OCI-LY1 (cell line): ENCODE results near the gene CDH8.

Experiments used
- H2AFZ ChIP-seq: fragments of 200-600 bp; sonication (generic), shearing (Covaris generic); 2 replicates; pipeline ENCODE4 v1.6.0; 2014; ENCODE audit warnings: antibody characterized with exemption, mild to moderate bottlenecking, low read length
- H3F3A ChIP-seq: fragments of 200-600 bp; sonication (generic), shearing (Covaris generic); 2 replicates; pipeline ENCODE4 v1.6.0; 2014; ENCODE audit warnings: mild to moderate bottlenecking, antibody characterized with exemption, low read length, moderate library complexity; ENCODE audit not compliant: insufficient read depth
- H3K27ac ChIP-seq: fragments of 200-600 bp; sonication (generic); 2 replicates; pipeline ENCODE4 v1.5.1; 2014; ENCODE audit warnings: low read length, mixed run types, mild to moderate bottlenecking, low read depth; ENCODE audit not compliant: poor library complexity, severe bottlenecking
- H3K27me3 ChIP-seq: fragments of 200-600 bp; sonication (generic); 2 replicates; pipeline ENCODE4 v1.6.0; 2014; ENCODE audit warnings: antibody characterized with exemption, mild to moderate bottlenecking, low read length, moderate library complexity; ENCODE audit not compliant: insufficient read depth
- H3K36me3 ChIP-seq: fragments of 200-600 bp; sonication (generic); 2 replicates; pipeline ENCODE4 v1.6.1; 2014; ENCODE audit warnings: mild to moderate bottlenecking, antibody characterized with exemption, low read length, moderate library complexity, mixed read lengths; ENCODE audit not compliant: insufficient read depth
- H3K4me1 ChIP-seq: fragments of 200-600 bp; sonication (generic); 2 replicates; pipeline ENCODE4 v1.5.1; 2014; ENCODE audit warnings: mild to moderate bottlenecking, low read length, moderate library complexity; ENCODE audit not compliant: insufficient read depth, severe bottlenecking
- H3K4me2 ChIP-seq: fragments of 200-600 bp; sonication (generic), shearing (Covaris generic); 2 replicates; pipeline ENCODE4 v1.6.1; 2014; ENCODE audit warnings: low read length
- H3K4me3 ChIP-seq: fragments of 200-600 bp; sonication (generic); 2 replicates; pipeline ENCODE4 v1.5.1; 2014; ENCODE audit warnings: low read length, low read depth, mild to moderate bottlenecking, mixed read lengths; ENCODE audit not compliant: poor library complexity, severe bottlenecking
- H3K79me2 ChIP-seq: fragments of 200-600 bp; shearing (Covaris generic); 2 replicates; pipeline ENCODE4 v1.6.1; 2016; ENCODE audit warnings: mixed run types, low read length, mixed read lengths; ENCODE audit not compliant: insufficient read depth
- H3K9ac ChIP-seq: fragments of 200-600 bp; sonication (generic), shearing (Covaris generic); 2 replicates; pipeline ENCODE4 v1.6.1; 2014; ENCODE audit warnings: mild to moderate bottlenecking, low read length, mixed read lengths
- H3K9me2 ChIP-seq: fragments of 200-600 bp; sonication (generic), shearing (Covaris generic); 2 replicates; pipeline ENCODE4 v1.6.1; 2014; ENCODE audit warnings: low read depth, mild to moderate bottlenecking, low read length, mixed read lengths
- H3K9me3 ChIP-seq: fragments of 200-600 bp; shearing (Covaris generic); 2 replicates; pipeline ENCODE4 v1.6.1; 2014; ENCODE audit warnings: low read length, mixed read lengths
- H4K20me1 ChIP-seq: fragments of 200-600 bp; sonication (generic), shearing (Covaris generic); 2 replicates; pipeline ENCODE4 v1.6.0; 2016; ENCODE audit warnings: mild to moderate bottlenecking, low read length; ENCODE audit not compliant: insufficient read depth
- CTCF ChIP-seq: fragments of 200-600 bp; sonication (generic), shearing (Covaris generic); IDR thresholded peaks from 2 replicates; pipeline ENCODE4 v1.5.1; 2017; ENCODE audit warnings: mild to moderate bottlenecking, antibody characterized with exemption, low read length, moderate library complexity, mixed read lengths
- EZH2 ChIP-seq: fragments of 200-600 bp; sonication (generic), shearing (Covaris generic); IDR thresholded peaks from 2 replicates; pipeline ENCODE4 v1.8.0; 2017; ENCODE audit warnings: borderline replicate concordance, mixed run types, mild to moderate bottlenecking, antibody characterized with exemption, low read length, moderate library complexity, mixed read lengths

The CDH8 gene

GRCh38 chr16:61671161-61671560, 365.1 kb downstream of the CDH8 start:
- H3K9me3 ChIP-seq = no peaks in the 10 kb centered on the region
- H3F3A ChIP-seq = no peaks in the 10 kb centered on the region
- H3K79me2 ChIP-seq = no peaks in the 10 kb centered on the region
- H2AFZ ChIP-seq = no peak overlapping the region
- H3K36me3 ChIP-seq = no peaks in the 10 kb centered on the region
- H3K27ac ChIP-seq = no peak overlapping the region
- no peaks in the 10 kb centered on the region for H4K20me1 ChIP-seq
- no peak for TF ChIP-seq CTCF
- TF ChIP-seq EZH2 = no peak
- H3K9me2 ChIP-seq = no peaks in the 10 kb centered on the region
- no peak overlapping the region for H3K4me2 ChIP-seq
- no peaks in the 10 kb centered on the region for H3K4me1 ChIP-seq
- H3K9ac ChIP-seq = no peak overlapping the region
- no peaks in the 10 kb centered on the region for H3K27me3 ChIP-seq
- no peak overlapping the region for H3K4me3 ChIP-seq

GRCh38 chr16:61665512-61665911, 370.7 kb downstream of the CDH8 start:
- H4K20me1 ChIP-seq = no peaks in the 10 kb centered on the region
- no peaks in the 10 kb centered on the region for H3K9me2 ChIP-seq
- H3K4me1 ChIP-seq = no peaks in the 10 kb centered on the region
- no peaks in the 10 kb centered on the region for H3F3A ChIP-seq
- no peak overlapping the region for H3K9ac ChIP-seq
- no peak overlapping the region for H3K27ac ChIP-seq
- no peak overlapping the region for H2AFZ ChIP-seq
- no peak overlapping the region for H3K4me3 ChIP-seq
- H3K79me2 ChIP-seq = no peaks in the 10 kb centered on the region
- no peak overlapping the region for H3K4me2 ChIP-seq
- no peak for TF ChIP-seq EZH2
- no peak for TF ChIP-seq CTCF
- no peaks in the 10 kb centered on the region for H3K9me3 ChIP-seq
- H3K36me3 ChIP-seq = no peaks in the 10 kb centered on the region
- no peaks in the 10 kb centered on the region for H3K27me3 ChIP-seq

GRCh38 chr16:61659936-61660335, 376.3 kb downstream of the CDH8 start:
- H3K27ac ChIP-seq = no peak overlapping the region
- H3K4me3 ChIP-seq = no peak overlapping the region
- no peaks in the 10 kb centered on the region for H3K4me1 ChIP-seq
- H3K36me3 ChIP-seq = no peaks in the 10 kb centered on the region
- no peak overlapping the region for H2AFZ ChIP-seq
- H3K79me2 ChIP-seq = no peaks in the 10 kb centered on the region
- H4K20me1 ChIP-seq = no peaks in the 10 kb centered on the region
- TF ChIP-seq CTCF (no peak), EZH2 (no peak)
- H3K27me3 ChIP-seq = no peaks in the 10 kb centered on the region
- H3K9me2 ChIP-seq = no peaks in the 10 kb centered on the region
- no peak overlapping the region for H3K4me2 ChIP-seq
- no peaks in the 10 kb centered on the region for H3K9me3 ChIP-seq
- H3K9ac ChIP-seq = no peak overlapping the region
- no peaks in the 10 kb centered on the region for H3F3A ChIP-seq
